ENCODE data around the gene COL4A2.

GRCh38 chr13:110456550-110456949, 149.5 kb downstream of the COL4A2 start:
- TF ChIP-seq POLR2A (IDR thresholded peaks at IDR 0.05) (no peak), CTCF (IDR thresholded peaks at IDR 0.05) (no peak)

Data from vagina (tissue), 2 donors.